Upper lobe of right lung (tissue), 1 donor: ENCODE measurements around the gene CDK3. TPM values are rescaled to one million over a fixed set of nuclear protein-coding genes. Genes with fewer than 3 reads are reported as not detected.

Source experiments
- ATAC-seq: fragments of 200-7000 bp; cut with Tn5 transposase; one replicate; pipeline ENCODE4 v1.9.1; 2020; ENCODE audit warnings: mild to moderate bottlenecking, moderate library complexity
- DNase-seq: peaks from one replicate; pipeline ENCODE4 v3.0.0-alpha.2; 2020
- H3K27ac ChIP-seq: fragments of 200-600 bp; one replicate; pipeline ENCODE4 v1.8.0; 2022
- H3K27me3 ChIP-seq: fragments of 200-600 bp; one replicate; pipeline ENCODE4 v1.8.0; 2022; ENCODE audit warnings: mild to moderate bottlenecking
- H3K36me3 ChIP-seq: fragments of 200-600 bp; one replicate; pipeline ENCODE4 v1.8.0; 2022
- H3K4me1 ChIP-seq: fragments of 200-600 bp; one replicate; pipeline ENCODE4 v1.8.0; 2022
- H3K4me3 ChIP-seq: fragments of 200-600 bp; one replicate; pipeline ENCODE4 v1.8.0; 2022; ENCODE audit warnings: mild to moderate bottlenecking
- H3K9me3 ChIP-seq: fragments of 200-600 bp; one replicate; pipeline ENCODE4 v1.8.0; 2022
- CTCF ChIP-seq: fragments of 200-600 bp; IDR thresholded peaks from one replicate; pipeline ENCODE4 v1.8.0; 2022; ENCODE audit warnings: antibody characterized with exemption
- intact Hi-C: fragments of 100-400 bp; cut with DNase I; formaldehyde crosslinking; loops from one replicate; pipeline ENCODE4 v1.11.0; 2022
- total RNA-seq: library from RNA; stranded (reverse); fragmentation: NEBNext Ultra II Directional; extraction: Animal tissue kit (Norgen Biotek cat#: 25700); gene quantifications from one replicate; pipeline ENCODE4 v1.2.1, GENCODE V29; 2021
- donor health status: DM: no; HTN: yes; CAD: no; lungs with severe emphysema.

CDK3 gene
- total RNA-seq, 1 donor from 2014 or later, result 9.6 TPM

- H3K27ac ChIP-seq, result peak overlapping the region; percentile 100
- DNase-seq, result no peak
- no peak for TF ChIP-seq CTCF
- no peaks in the 10 kb centered on the region for H3K36me3 ChIP-seq
- H3K4me1 ChIP-seq, result peaks cover 75% of the 10 kb centered on the region
- peak; percentile 34 for ATAC-seq
- H3K4me3 ChIP-seq, result peak overlapping the region; percentile 93
- intact Hi-C loops, result no loop called here
- no peaks in the 10 kb centered on the region for H3K9me3 ChIP-seq
- no peaks in the 10 kb centered on the region for H3K27me3 ChIP-seq
Observed at GRCh38 chr17:75979705-75980187, 20.9 kb upstream of the CDK3 start.

GRCh38 chr17:75980188-75981018 lies 20.3 kb upstream of the CDK3 start:
- intact Hi-C loops, result no loop called here
- peak; percentile 36 for DNase-seq

GRCh38 chr17:75981019-75981615 lies 19.5 kb upstream of the CDK3 start:
- no peaks in the 10 kb centered on the region for H3K9me3 ChIP-seq
- H3K4me1 ChIP-seq, result peaks cover 65% of the 10 kb centered on the region
- peak overlapping the region; percentile 100 for H3K27ac ChIP-seq
- DNase-seq, result peak; percentile 17
- intact Hi-C loops, result no loop called here
- H3K36me3 ChIP-seq, result no peaks in the 10 kb centered on the region
- H3K27me3 ChIP-seq, result no peaks in the 10 kb centered on the region
- no peak for ATAC-seq
- H3K4me3 ChIP-seq, result no peak overlapping the region
- TF ChIP-seq CTCF, result no peak

More at GRCh38 chr17:75980188-75981018, 20.3 kb upstream of the CDK3 start:
- Histone ChIP-seq H3K4me1 (peaks cover 73% of the 10 kb centered on the region), H3K27ac (peak overlapping the region; percentile 100), H3K27me3 (no peaks in the 10 kb centered on the region), H3K9me3 (no peaks in the 10 kb centered on the region), H3K4me3 (peak overlapping the region; percentile 93), H3K36me3 (no peaks in the 10 kb centered on the region)
- no peak for TF ChIP-seq CTCF
- ATAC-seq, result no peak

GRCh38 chr17:75983501-75984181 lies 17.0 kb upstream of the CDK3 start:
- Histone ChIP-seq H3K9me3 (no peaks in the 10 kb centered on the region), H3K27me3 (no peaks in the 10 kb centered on the region), H3K27ac (peak overlapping the region; percentile 63), H3K4me1 (peaks cover 43% of the 10 kb centered on the region), H3K36me3 (no peaks in the 10 kb centered on the region), H3K4me3 (no peak overlapping the region)
- TF ChIP-seq CTCF, result no peak
- intact Hi-C loops, result no loop called here
- ATAC-seq, result peak; percentile 15
- peak; percentile 72 for DNase-seq

- Histone ChIP-seq H3K27me3 (no peaks in the 10 kb centered on the region), H3K4me3 (no peak overlapping the region), H3K4me1 (peaks cover 34% of the 10 kb centered on the region), H3K36me3 (no peaks in the 10 kb centered on the region), H3K27ac (no peak overlapping the region), H3K9me3 (no peaks in the 10 kb centered on the region)
- intact Hi-C loops, result no loop called here
- ATAC-seq, result no peak
- DNase-seq, result no peak
- TF ChIP-seq CTCF, result no peak
Observed at GRCh38 chr17:75985986-75986385, 14.7 kb upstream of the CDK3 start.
